SK-N-SH (cell line): ENCODE data around the gene HSD17B4. TPM values are rescaled to one million over a fixed set of nuclear protein-coding genes. Genes with fewer than 3 reads are reported as not detected.

ENCODE experiments used
- CTCF ChIA-PET: fragments of 300-600, 350-600 bp; formaldehyde crosslinking; extraction: SDS; loops from one replicate; lab custom pipeline; 2021; lab: Yijun Ruan, JAX
- POLR2A ChIA-PET: fragments of 350-600 bp; sonication (Branson Sonifier 250); formaldehyde crosslinking; extraction: SDS; loops from one replicate; lab custom pipeline; 2020; ENCODE audit warnings: antibody characterized with exemption, inconsistent platforms; lab: Yijun Ruan, JAX
- DNase-seq: peaks from one replicate; pipeline ENCODE4 v3.0.0; 2012
- H2AFZ ChIP-seq: fragments of 200-600 bp; sonication (generic); 2 replicates; pipeline ENCODE4 v1.8.1; 2016; ENCODE audit warnings: antibody characterized with exemption, mild to moderate bottlenecking, low read depth
- H3F3A ChIP-seq: fragments of 200-600 bp; sonication (generic); replicated peaks from 2 replicates; pipeline ENCODE3; 2016; ENCODE audit warnings: antibody characterized with exemption, mild to moderate bottlenecking; ENCODE audit not compliant: insufficient read depth
- H3K27ac ChIP-seq, 2 experiments: fragments of 200-500 bp in 1 of 2; fragments of 200-600 bp in 1 of 2; sonication (Bioruptor generic) in 1 of 2; sonication (generic), shearing (Covaris generic) in 1 of 2; 2 replicates each; pipeline versions ENCODE4 v1.5.1 to v1.6.1; 2014 to 2016; ENCODE audit warnings: low read depth in 2 of 2, inconsistent platforms in 1 of 2, low read length in 1 of 2, mild to moderate bottlenecking in 1 of 2, mixed read lengths in 1 of 2
- H3K27me3 ChIP-seq: fragments of 200-600 bp; sonication (generic), shearing (Covaris generic); 2 replicates; pipeline ENCODE4 v1.6.1; 2016; ENCODE audit warnings: mixed run types; ENCODE audit not compliant: insufficient read depth
- H3K36me3 ChIP-seq, 2 experiments: fragments of 200-500 bp in 1 of 2; fragments of 200-600 bp in 1 of 2; sonication (Bioruptor generic) in 1 of 2; sonication (generic) in 1 of 2; replicated peaks in 1 of 2; 2 replicates each; pipeline versions ENCODE3 to v1.5.1; 2014 to 2016; ENCODE audit warnings: low read length in 1 of 2, mild to moderate bottlenecking in 1 of 2; ENCODE audit not compliant: insufficient read depth in 2 of 2, control insufficient read depth in 1 of 2
- H3K4me1 ChIP-seq, 2 experiments: fragments of 200-500 bp in 1 of 2; fragments of 200-600 bp in 1 of 2; sonication (Bioruptor generic) in 1 of 2; sonication (generic), shearing (Covaris generic) in 1 of 2; 2 replicates each; pipeline versions ENCODE4 v1.5.1 to v1.6.1; 2014 to 2016; ENCODE audit warnings: low read depth in 1 of 2, low read length in 1 of 2, mixed run types in 1 of 2; ENCODE audit not compliant: insufficient read depth in 2 of 2, control insufficient read depth in 1 of 2
- H3K4me2 ChIP-seq: fragments of 200-600 bp; sonication (generic), shearing (Covaris generic); 2 replicates; pipeline ENCODE4 v1.6.1; 2017; ENCODE audit warnings: mixed run types
- H3K4me3 ChIP-seq, 2 experiments: fragments of 200-500 bp in 1 of 2; fragments of 200-600 bp in 1 of 2; sonication (Bioruptor generic) in 1 of 2; sonication (generic), shearing (Covaris generic) in 1 of 2; 2 replicates each; pipeline versions ENCODE4 v1.5.1 to v1.8.1; 2014 to 2016; ENCODE audit warnings: low read depth in 2 of 2, inconsistent platforms in 1 of 2, low read length in 1 of 2, mild to moderate bottlenecking in 1 of 2, mixed read lengths in 1 of 2, moderate library complexity in 1 of 2
- H3K79me2 ChIP-seq: fragments of 200-600 bp; sonication (generic); 2 replicates; pipeline ENCODE4 v1.8.1; 2017; ENCODE audit warnings: mild to moderate bottlenecking; ENCODE audit not compliant: insufficient read depth
- H3K9ac ChIP-seq: fragments of 200-600 bp; sonication (generic); 2 replicates; pipeline ENCODE4 v1.6.1; 2017; ENCODE audit warnings: mixed run types
- H3K9me2 ChIP-seq: fragments of 200-600 bp; sonication (generic); 2 replicates; pipeline ENCODE4 v1.6.1; 2017; ENCODE audit warnings: mixed run types
- H3K9me3 ChIP-seq: fragments of 200-600 bp; sonication (generic); 2 replicates; pipeline ENCODE4 v1.6.1; 2017; ENCODE audit warnings: mixed run types, mild to moderate bottlenecking, moderate library complexity
- H4K20me1 ChIP-seq: fragments of 200-600 bp; sonication (generic); 2 replicates; pipeline ENCODE4 v1.6.1; 2017; ENCODE audit warnings: mild to moderate bottlenecking, mixed run types; ENCODE audit not compliant: insufficient read depth
- CHD2 ChIP-seq: fragments of 150-350 bp; IDR thresholded peaks from 2 replicates; pipeline ENCODE4 v1.6.1; 2018; ENCODE audit warnings: low read length; ENCODE audit not compliant: partially characterized antibody
- CTCF ChIP-seq: fragments of 200-600 bp; sonication (generic); IDR thresholded peaks from 2 replicates; pipeline ENCODE4 v1.6.1; 2017; ENCODE audit warnings: antibody characterized with exemption, mild to moderate bottlenecking, moderate library complexity
- ELF1 ChIP-seq: IDR thresholded peaks from 2 replicates; pipeline ENCODE4 v1.4.0; 2012
- EP300 ChIP-seq, 2 experiments: IDR thresholded peaks; 2 replicates each; pipeline versions ENCODE4 v1.4.0 to v1.6.1; 2012; ENCODE audit warnings: borderline replicate concordance in 1 of 2, low read depth in 1 of 2, low read length in 1 of 2
- EZH2phosphoT487 ChIP-seq: fragments of 200-600 bp; sonication (generic); IDR thresholded peaks from 2 replicates; pipeline ENCODE4 v1.6.1; 2017; ENCODE audit warnings: low read depth, mixed run types, mild to moderate bottlenecking, antibody characterized with exemption, moderate library complexity, borderline replicate concordance
- FOSL2 ChIP-seq: IDR thresholded peaks from 2 replicates; pipeline ENCODE4 v1.4.0; 2012; ENCODE audit warnings: low read depth, mild to moderate bottlenecking, moderate library complexity, borderline replicate concordance
- FOXJ3 ChIP-seq: sonication (generic); formaldehyde crosslinking; IDR thresholded peaks from 2 replicates; pipeline ENCODE4 v1.5.1; 2020; ENCODE audit warnings: mild to moderate bottlenecking, missing genetic modification reagents
- FOXM1 ChIP-seq: IDR thresholded peaks from 2 replicates; pipeline ENCODE4 v1.4.0; 2012; ENCODE audit warnings: low read depth, mild to moderate bottlenecking
- GATA2 ChIP-seq: sonication (generic); formaldehyde crosslinking; IDR thresholded peaks from 2 replicates; pipeline ENCODE4 v1.5.0; 2020; ENCODE audit warnings: mild to moderate bottlenecking, missing genetic modification reagents
- MAX ChIP-seq: IDR thresholded peaks from 2 replicates; pipeline ENCODE4 v1.4.0; 2012; ENCODE audit warnings: low read depth
- MEF2A ChIP-seq: IDR thresholded peaks from 2 replicates; pipeline ENCODE4 v1.4.0; 2012; ENCODE audit warnings: low read depth, borderline replicate concordance
- MXI1 ChIP-seq: IDR thresholded peaks from 2 replicates; pipeline ENCODE4 v1.6.1; 2012; ENCODE audit warnings: mild to moderate bottlenecking, low read depth, low read length, improper control_type of control experiment
- POLR2AphosphoS5 ChIP-seq: IDR thresholded peaks from 2 replicates; pipeline ENCODE4 v1.6.1; 2012; ENCODE audit warnings: low read depth, low read length
- RAD21 ChIP-seq: IDR thresholded peaks from 2 replicates; pipeline ENCODE4 v1.6.1; 2012; ENCODE audit warnings: mild to moderate bottlenecking, low read length
- RCOR1 ChIP-seq: fragments of 150-350 bp; IDR thresholded peaks from 2 replicates; pipeline ENCODE4 v1.6.1; 2017; ENCODE audit warnings: antibody characterized with exemption, low read length
- RXRA ChIP-seq: IDR thresholded peaks from 2 replicates; pipeline ENCODE4 v1.4.0; 2012; ENCODE audit warnings: low read depth, mild to moderate bottlenecking, borderline replicate concordance
- SIN3A ChIP-seq: IDR thresholded peaks from 2 replicates; pipeline ENCODE4 v1.6.1; 2012; ENCODE audit warnings: low read depth, mild to moderate bottlenecking, low read length, moderate library complexity, borderline replicate concordance
- WGBS: methylation state at CpG from one replicate; pipeline ENCODE4 v1.1.6; 2017; ENCODE audit warnings: low lambda C conversion rate; 5-methylcytosine and 5-hydroxymethylcytosine counted together
- polyA plus RNA-seq, 3 experiments: library from polyadenylated mRNA; depleted of rRNA; stranded (reverse); fragments of >200 nt; gene quantifications; 2 replicates each; pipeline ENCODE4 v1.2.3, GENCODE V29; 2012
- TF ChIP-seq, protein P1 (sequence below): fragments of 150-350 bp; IDR thresholded peaks from 2 replicates; pipeline ENCODE4 v1.6.1; 2016; ENCODE audit warnings: mild to moderate bottlenecking, low read depth, low read length

HSD17B4 gene
- polyA plus RNA-seq, 1 of the 3 experiments (the other 2 are of a cell fraction): 119 TPM

GRCh38 chr5:119453040-119453373 is 710 bp downstream of the HSD17B4 start:
- H3K9ac ChIP-seq: peak overlapping the region; percentile 75
- H3K4me2 ChIP-seq: peak overlapping the region; percentile 81
- peak; percentile 36 for DNase-seq
- ChIA-PET POLR2A (no interaction called here), CTCF (interaction anchor here (1.1 to 2.8 kb wide), 2 partner anchors 18 to 23 kb away, joined by 4 to 7 read pairs; no protein-coding TSS in a partner anchor)
- H3K9me2 ChIP-seq: no peaks in the 10 kb centered on the region
- H3K9me3 ChIP-seq: no peaks in the 10 kb centered on the region
- H4K20me1 ChIP-seq: no peaks in the 10 kb centered on the region
- peak overlapping the region; percentile 41 to 91; a peak in 3 of 4 replicates for H3K27ac ChIP-seq
- TF ChIP-seq FOSL2: no peak
- TF ChIP-seq FOXM1: no peak
- TF ChIP-seq SIN3A: no peak
- TF ChIP-seq MXI1: no peak
- no peak for TF ChIP-seq POLR2AphosphoS5
- TF ChIP-seq, protein P1, sequence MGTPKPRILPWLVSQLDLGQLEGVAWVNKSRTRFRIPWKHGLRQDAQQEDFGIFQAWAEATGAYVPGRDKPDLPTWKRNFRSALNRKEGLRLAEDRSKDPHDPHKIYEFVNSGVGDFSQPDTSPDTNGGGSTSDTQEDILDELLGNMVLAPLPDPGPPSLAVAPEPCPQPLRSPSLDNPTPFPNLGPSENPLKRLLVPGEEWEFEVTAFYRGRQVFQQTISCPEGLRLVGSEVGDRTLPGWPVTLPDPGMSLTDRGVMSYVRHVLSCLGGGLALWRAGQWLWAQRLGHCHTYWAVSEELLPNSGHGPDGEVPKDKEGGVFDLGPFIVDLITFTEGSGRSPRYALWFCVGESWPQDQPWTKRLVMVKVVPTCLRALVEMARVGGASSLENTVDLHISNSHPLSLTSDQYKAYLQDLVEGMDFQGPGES: no peak
- TF ChIP-seq ELF1: no peak
- no peak for TF ChIP-seq EP300 (IDR thresholded peaks at IDR 0.05; ENCODE audit: borderline replicate concordance in 1 of 2, low read depth in 1 of 2, low read length in 1 of 2)
- TF ChIP-seq MAX: no peak
- no peak for TF ChIP-seq CTCF
- no peak for TF ChIP-seq RXRA
- no peak for TF ChIP-seq RCOR1
- no peak for TF ChIP-seq EZH2phosphoT487
- no peak for TF ChIP-seq MEF2A
- TF ChIP-seq FOXJ3 (CRISPR knock-in tag): no peak
- no peak for TF ChIP-seq CHD2
- no peak for TF ChIP-seq GATA2
- TF ChIP-seq RAD21: no peak
- peaks cover 0 to 3% of the 10 kb centered on the region in 2 experiments; a peak in 2 of 4 replicates for H3K4me1 ChIP-seq
- H3K79me2 ChIP-seq: peaks cover 17% of the 10 kb centered on the region; the same call in 1 of the 2 replicates
- H3K36me3 ChIP-seq: peaks cover 5 to 15% of the 10 kb centered on the region in 2 experiments
- WGBS: 8% methylated on average over 12 of the region's 12 CpGs
- peaks cover 4% of the 10 kb centered on the region for H3F3A ChIP-seq
- peak overlapping the region; percentile 92 for H2AFZ ChIP-seq
- peak overlapping the region; percentile 86 to 93 for H3K4me3 ChIP-seq
- H3K27me3 ChIP-seq: no peaks in the 10 kb centered on the region
